ENCODE measurements around the gene CHMP6.

CHMP6 gene

DNA sequence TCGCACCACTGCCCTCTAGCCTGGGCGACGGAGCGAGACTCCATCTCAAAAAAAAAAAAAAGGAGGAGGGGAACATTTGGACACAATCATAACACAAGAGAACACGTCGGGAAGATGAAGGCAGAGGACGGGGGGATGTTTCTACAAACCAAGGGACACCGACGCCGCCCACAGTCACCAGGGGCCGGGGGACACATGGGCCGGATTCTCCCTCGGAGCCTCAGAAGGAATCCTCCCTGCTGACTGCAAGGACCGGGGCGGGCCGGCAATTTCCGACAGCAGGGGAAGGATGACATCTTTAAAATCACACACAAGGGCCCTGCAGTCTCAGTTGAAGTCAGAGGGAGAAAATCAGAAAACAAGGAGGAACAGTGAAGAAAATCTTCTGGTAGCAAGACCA, 8.1 kb upstream of the CHMP6 start:
- TF ChIP-seq, protein P1, sequence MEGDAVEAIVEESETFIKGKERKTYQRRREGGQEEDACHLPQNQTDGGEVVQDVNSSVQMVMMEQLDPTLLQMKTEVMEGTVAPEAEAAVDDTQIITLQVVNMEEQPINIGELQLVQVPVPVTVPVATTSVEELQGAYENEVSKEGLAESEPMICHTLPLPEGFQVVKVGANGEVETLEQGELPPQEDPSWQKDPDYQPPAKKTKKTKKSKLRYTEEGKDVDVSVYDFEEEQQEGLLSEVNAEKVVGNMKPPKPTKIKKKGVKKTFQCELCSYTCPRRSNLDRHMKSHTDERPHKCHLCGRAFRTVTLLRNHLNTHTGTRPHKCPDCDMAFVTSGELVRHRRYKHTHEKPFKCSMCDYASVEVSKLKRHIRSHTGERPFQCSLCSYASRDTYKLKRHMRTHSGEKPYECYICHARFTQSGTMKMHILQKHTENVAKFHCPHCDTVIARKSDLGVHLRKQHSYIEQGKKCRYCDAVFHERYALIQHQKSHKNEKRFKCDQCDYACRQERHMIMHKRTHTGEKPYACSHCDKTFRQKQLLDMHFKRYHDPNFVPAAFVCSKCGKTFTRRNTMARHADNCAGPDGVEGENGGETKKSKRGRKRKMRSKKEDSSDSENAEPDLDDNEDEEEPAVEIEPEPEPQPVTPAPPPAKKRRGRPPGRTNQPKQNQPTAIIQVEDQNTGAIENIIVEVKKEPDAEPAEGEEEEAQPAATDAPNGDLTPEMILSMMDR (IDR thresholded peaks at IDR 0.05) = no peak
- TF ChIP-seq ZFX (IDR thresholded peaks at IDR 0.05; ENCODE audit: borderline replicate concordance) = no peak
- no peak overlapping the region for H3K27ac ChIP-seq

DNA sequence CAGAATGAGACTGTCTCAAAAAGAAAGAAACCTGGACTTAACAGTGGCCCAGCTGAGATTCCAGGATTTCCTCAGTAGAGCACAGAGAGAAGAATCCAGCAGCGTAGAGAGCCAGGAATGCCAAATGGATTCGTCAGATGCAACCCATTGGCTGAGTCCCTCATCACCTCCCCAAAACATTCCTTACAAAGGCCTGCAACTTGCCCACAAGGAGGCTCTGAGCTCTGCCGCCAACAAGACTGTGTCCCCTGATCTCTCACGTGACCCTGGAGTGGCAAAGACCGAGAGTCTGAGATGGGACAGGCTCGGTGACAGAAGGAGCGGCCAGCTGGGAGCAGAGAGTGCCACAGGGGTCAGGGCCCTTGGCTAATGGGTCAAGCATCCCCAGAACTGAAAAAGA, 6.9 kb upstream of the CHMP6 start:
- no peak for TF ChIP-seq ZFX (IDR thresholded peaks at IDR 0.05; ENCODE audit: borderline replicate concordance)
- no peak overlapping the region for H3K27ac ChIP-seq

DNA sequence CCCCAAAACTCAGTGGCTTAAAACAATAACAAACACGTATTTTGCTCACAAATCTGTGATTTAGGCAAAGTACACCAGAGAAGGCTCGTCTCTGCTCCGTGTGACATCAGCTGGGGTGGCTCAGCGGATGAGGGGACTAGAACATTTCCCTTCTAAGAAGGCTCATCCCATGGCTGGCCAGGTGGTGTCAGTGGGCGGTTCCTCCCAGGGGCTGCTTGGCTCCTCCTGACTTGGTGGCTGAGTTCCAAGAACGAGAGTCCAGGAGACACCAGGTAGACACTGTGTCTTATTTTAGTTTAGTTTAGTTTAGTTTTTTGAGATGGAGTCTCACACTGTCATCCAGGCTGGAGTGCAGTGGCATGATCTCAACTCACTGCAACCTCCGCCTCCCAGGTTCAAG, 5.6 kb upstream of the CHMP6 start:
- no peak for TF ChIP-seq ZFX (IDR thresholded peaks at IDR 0.05; ENCODE audit: borderline replicate concordance)
- TF ChIP-seq, protein P1 (IDR thresholded peaks at IDR 0.05) = no peak
- H3K27ac ChIP-seq = no peak overlapping the region

DNA sequence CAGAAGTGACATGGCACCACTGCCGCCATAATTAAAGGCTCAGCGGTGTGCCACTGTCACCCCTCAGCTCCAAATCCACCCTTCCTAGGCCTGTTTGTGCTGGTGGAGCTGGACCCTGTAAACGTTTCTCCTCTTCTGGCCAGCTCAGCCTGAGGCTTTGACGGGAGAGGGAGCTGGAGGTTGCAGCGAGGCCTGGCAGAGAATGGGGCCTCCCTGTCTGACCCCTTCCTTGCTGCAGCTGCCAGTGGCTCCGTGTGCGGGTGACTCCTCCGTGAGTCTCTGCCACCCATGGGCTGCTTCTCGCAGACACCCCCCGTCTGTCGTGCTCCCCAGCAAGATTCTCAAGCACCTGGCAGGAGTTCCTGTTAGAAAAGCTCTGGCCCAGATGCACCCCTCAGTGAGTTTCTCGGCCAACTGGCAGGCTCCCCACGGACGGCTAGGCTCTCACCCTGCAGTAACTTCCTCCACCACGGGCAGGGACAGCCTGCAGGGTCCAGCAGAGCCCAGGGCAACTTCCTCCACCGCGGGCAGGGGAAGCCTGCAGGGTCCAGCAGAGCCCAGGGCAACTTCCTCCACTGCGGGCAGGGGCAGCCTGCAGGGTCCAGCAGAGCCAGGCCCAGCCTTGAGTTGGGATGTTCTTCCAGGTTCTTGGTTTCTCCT, 4.7 kb upstream of the CHMP6 start:
- no peak for TF ChIP-seq ZFX (IDR thresholded peaks at IDR 0.05; ENCODE audit: borderline replicate concordance)
- TF ChIP-seq, protein P1 (IDR thresholded peaks at IDR 0.05) = no peak
- no peak overlapping the region for H3K27ac ChIP-seq

DNA sequence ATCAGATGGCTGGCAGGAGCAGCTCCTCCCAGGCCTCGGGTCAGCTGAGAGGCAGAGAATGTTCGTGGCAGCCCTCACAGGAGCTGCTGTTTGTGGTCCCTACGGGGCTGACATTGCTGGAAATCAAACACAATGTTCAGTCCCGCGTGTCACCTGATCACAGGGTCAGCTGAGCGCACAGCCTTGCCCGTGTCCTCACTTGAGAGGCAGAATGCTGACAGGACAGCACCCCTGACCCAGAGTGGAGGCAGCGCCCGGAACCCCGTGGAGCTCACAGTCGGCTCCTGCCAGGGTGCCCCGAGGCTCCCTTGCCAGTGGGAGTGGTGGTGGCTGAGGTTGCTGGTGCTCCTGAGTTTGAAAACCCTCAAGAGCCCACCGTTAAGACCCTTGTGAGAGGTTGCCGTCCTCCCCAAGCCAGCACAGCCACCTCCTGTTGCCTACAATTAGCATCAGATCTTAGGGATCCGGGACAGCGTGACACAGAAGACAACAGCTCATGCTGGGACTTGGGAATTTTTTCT, 3.6 kb upstream of the CHMP6 start:
- no peak overlapping the region for H3K27ac ChIP-seq
- TF ChIP-seq, protein P1 (IDR thresholded peaks at IDR 0.05) = no peak
- TF ChIP-seq ZFX (IDR thresholded peaks at IDR 0.05; ENCODE audit: borderline replicate concordance) = no peak

DNA sequence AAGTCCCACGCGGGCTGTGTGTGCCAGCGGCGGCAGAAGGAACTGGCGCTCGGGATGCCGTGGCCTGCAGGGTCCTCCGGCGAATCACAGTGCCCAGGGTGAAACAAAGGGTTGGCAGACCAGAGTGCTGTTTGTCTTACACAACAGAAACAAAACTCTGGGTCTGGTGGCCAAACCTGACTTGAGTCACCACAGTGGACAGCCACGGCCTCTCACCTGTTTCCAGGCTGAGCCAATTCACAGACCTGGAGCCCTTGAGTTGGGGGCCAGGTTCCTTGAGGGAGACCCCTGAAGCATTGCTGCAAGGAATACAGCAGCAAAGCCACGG, 2.1 kb upstream of the CHMP6 start:
- H3K27ac ChIP-seq = no peak overlapping the region
- TF ChIP-seq ZFX (IDR thresholded peaks at IDR 0.05; ENCODE audit: borderline replicate concordance) = no peak
- TF ChIP-seq, protein P1 (IDR thresholded peaks at IDR 0.05) = no peak

DNA sequence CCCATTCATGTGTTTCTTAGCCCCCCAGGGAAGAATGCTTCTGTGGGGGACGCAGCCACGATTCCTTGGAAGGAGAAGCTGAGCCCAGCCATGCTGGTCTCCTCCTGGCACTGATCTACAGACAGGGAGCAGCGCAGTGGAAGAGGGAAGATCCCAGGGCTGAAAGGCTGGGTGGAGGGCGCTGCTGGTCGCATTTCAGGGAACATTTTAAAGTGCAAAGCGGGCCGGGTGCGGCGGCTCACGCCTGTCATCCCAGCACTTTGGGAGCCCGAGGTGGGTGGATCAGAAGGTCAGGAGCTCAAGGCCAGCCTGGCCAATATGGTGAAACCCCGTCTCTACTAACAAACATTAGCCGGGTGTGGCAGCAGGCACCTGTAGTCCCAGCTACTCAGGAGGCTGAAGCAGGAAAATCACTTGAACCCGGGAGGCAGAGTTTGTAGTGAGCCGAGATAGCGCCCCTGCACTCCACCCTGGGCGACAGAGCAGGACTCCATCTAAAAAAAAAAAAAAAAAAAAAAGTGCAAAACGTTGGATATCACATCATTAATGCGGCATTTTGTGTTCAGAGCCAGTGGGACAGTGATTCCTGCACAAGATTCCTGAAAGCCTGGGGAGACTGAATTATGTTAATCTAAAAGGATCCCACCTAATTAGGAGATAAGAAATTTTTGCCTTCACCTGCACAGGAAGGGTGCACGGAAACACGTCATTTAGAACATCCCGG, 558 bp upstream of the CHMP6 start:
- TF ChIP-seq, protein P1 (IDR thresholded peaks at IDR 0.05) = no peak
- no peak for TF ChIP-seq ZFX (IDR thresholded peaks at IDR 0.05; ENCODE audit: borderline replicate concordance)
- H3K27ac ChIP-seq = peak overlapping the region; percentile 64

All from 22Rv1 (cell line).